GM18861 (cell line): Measurements from ENCODE around the gene ACTR1A.
"Not testable (repeated sequence)": the region's sequence is repeated elsewhere in the genome, so short reads cannot be mapped to it uniquely, and the experiment has no call there.

ENCODE experiments used
- ATAC-seq: cut with Tn5 transposase; IDR thresholded peaks from one replicate; pipeline ENCODE4 v1.9.1; 2021; ENCODE audit not compliant: unreplicated experiment

Gene ACTR1A

DNA sequence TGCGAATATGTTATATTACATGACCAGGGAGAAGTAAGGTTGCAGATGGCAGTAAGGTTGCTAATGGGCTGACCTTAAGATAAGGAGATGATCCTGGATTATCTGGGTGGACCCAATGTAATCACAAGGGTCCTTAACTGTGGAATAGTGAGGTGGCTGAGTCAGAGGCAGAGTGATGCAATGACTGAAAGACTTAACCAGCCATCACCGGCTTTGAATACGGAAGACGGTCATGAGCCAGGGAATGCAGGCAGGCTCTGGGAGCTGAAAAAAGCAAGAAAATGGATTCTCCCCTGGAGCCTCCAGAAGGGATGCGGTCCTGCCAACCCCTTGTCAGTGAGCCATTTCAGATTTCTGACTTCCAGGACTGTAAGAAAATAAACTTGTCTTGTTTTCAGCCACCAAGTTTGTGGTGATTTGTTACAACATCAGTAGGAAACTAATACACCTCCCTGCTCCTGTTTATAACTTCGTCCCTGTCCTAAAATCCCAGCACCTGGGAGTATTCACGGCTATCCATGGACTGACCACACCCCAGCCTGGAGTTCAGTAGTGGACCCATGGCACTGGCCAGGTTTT is 46.5 kb downstream of the ACTR1A start:
- ATAC-seq: no peak

DNA sequence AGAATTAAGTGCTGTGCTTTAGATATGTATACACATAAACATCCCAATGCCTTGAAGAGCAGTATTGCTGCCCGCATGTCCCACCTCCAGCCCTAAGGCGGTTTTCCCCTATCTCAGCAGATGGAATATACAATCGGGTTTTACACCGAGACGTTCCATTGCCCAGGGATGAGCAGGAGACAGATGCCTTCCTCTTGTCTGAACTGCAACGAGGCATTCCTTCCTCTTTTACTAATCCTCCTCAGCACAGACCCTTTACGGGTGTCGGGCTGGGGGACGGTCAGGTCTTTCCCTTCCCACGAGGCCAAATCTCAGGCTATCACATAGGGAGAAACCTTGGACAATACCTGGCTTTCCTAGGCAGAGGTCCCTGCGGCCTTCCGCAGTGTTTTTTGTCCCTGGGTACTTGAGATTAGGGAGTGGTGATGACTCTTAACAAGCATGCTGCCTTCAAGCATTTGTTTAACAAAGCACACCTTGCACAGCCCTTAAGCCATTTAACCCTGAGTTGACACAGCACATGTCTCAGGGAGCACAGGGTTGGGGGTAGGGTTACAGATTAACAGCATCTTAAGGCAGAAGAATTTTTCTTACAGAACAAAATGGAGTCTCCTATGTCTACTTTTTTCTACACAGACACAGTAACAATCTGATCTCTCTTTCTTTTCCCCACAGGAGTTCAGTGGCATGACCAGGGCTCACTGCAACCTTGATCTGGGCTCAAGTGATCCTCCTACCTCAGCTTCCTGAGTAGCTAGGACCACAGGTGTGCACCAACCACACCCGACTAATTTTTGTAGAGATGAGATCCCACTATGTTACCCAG is 47.6 kb downstream of the ACTR1A start:
- not testable (repeated sequence) for ATAC-seq

DNA sequence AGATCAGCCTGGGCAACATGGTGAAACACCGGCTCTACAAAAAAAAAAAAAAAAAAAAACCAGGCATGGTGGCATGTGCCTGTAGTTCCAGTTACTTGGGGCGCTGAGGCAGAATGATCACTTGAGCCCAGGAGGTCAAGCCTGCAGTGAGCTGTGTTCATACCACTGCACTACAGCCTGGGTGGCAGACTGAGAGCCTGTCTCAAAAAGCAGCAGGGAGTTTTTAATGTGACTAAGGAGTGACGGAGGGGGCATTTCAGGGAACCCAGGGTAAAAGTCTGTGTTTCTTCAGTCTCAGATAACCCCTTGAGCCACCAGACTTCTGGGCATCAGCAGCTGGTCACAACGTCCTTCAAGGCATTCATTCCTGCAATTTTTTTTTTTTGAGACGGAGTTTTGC is 49.0 kb downstream of the ACTR1A start:
- no peak for ATAC-seq

DNA sequence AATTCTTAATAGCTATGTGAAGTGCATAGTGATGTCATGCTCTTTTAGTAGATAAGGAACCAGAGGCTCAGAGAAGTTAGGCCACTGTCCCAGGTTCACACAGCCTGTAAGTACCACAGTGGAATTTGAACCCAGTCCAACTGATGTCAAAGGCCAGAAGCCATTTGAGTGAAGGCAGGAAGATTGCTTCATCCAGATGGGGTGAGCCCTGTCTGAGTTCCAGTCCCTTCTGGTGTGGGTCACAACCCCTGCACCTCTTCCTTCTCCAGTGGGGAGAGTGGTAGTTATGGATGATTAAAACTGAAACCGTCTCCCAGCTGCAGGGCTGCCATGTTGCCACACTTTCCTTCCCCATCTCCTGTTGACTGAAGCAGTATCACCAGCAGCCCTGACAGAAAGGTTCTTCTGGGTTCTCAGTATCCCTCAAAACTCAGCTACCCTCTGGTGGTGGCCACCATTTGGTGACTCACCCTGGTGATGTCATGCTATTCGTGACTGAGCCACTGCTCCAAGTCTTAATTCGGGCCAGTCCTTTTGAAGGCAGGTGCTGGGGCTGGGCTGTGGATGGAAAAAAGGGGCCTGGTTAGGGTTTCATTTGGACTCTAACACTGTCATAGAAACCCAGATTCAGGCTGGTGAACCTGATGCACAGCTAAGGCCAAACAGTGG is 49.7 kb downstream of the ACTR1A start:
- no peak for ATAC-seq

DNA sequence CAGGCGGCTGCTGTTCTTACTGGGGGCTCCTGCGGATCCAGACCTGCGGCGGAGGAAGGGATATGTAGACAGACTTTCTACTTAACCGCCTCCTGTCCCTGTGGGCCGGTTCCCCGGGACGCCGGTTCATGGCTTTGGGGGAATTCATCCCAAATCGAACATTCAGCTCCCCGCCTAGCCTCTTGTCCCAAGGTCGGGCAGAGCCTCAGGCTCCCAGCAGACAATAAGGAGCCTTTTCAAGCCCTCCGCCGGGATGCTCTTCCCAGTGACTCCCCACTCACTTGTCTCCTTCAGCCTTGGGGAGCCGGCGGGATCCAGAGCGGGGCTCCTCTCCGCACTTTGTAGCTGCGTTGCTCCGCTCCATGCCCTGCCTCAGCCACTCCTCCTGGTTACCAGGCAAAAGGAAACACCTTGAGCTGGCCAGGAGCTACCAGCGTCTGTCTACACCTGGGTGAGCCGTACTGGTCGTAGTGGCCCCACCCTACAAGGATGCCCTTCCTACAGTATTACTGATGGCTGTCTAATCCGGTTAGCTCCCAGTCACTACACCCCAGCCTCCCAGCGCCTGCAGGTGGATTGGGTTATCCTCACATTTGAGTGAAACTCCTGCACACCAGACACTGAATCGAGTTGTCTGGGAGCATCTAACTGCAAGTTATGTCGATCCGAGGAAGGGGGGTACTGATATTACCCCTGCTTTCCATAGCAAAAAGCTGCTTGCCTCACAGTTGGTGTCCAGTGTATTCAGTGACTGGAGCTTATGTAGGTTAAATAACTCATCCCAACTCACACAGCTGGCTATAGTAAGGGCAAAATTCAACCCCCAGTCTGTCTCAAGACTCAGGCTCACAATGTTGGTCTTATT is 51.2 kb downstream of the ACTR1A start, which contains the start of gene C10orf95:
TSS of gene C10orf95 (minus strand) at position 439 of the 865 bp plus-strand sequence. CDS start 450 bp downstream, outside the sequence.
- ATAC-seq: no peak

DNA sequence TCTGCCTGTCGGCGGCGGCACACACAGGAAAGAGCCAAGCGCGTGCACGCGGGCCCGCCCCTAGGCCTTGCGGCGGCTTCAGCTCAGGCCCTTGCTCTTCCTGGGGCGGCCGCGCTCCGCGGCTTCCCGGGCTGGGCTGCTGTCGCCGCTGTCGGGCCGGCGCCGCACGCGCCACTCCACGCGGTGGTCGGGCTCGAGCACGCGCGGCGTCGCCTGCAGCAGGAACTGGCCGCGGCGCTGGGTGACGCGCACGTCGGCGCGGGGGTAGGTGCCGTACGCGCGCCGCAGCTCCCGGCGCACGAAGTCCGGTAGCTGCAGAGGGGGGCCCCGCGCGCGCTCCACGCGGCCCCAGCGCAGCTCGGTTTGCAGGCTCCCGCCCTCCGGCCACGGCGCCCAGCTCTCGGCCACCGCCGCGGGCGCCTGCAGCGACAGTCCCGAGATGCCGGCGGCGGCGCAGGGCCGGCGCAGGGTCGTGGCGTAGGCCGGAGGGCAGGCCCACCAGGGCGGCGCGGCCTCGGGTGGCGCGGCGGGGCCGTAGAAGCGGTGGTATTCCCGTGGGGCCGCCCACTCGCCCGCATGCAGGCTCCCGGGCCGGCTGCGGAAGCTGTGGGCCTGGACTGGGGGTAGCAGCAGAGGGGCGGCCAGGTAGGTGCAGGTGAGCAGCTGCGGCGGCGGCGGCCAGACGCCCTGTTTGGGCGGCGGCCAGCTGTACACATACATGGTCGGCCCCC is 52.0 kb downstream of the ACTR1A start:
- ATAC-seq: peak; percentile 78

DNA sequence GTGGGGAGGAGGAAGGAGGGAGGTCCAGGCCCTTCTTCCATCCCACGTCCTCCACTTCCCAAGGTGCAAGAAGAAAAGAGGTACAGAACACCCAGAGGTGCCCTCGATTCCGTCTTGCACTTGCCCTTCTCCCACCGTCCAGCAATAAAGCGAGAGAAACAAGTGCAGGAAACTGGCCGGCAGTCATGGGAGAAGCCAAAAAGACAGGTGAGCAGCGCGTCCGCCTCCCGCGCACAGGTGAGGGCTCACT is 52.5 kb downstream of the ACTR1A start:
- ATAC-seq: no peak

DNA sequence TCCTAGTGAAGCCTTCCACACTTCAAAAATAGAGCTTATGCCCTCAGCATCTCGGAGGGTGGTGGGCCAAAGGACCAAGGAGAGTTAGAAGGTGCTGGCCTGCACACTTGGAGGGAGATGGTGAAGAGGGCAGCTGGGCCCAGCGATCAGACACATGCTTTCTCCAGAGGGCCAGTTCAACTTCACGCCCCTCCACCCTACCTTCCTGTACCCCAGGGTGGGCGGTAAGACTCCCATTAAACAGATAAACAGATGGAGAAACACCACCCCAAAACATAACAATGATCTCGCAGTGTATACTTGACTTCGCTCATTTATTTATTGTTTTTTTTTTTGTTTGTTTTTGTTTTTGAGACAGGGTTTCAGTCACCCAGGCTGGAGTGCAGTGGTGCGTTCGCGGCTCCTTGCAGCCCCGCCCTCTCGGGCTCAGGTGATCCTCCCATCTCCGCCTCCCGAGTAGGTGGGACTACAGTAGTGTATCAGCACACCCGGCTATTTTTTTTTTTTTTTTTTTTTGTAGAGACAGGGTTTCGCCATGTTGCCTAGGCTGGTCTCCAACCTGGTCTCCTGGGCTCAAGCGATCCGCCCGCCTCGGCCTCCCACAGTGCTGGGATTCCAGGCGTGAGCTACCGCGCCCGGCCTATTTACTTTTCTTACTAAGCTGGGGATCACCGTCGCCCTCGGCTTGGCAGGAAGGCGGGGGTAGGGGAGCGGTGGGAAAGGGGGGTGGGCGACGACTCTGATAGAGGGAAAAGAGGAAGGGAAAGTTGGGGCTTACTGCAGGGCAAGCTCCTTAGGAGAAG is 53.0 kb downstream of the ACTR1A start:
- no peak for ATAC-seq

DNA sequence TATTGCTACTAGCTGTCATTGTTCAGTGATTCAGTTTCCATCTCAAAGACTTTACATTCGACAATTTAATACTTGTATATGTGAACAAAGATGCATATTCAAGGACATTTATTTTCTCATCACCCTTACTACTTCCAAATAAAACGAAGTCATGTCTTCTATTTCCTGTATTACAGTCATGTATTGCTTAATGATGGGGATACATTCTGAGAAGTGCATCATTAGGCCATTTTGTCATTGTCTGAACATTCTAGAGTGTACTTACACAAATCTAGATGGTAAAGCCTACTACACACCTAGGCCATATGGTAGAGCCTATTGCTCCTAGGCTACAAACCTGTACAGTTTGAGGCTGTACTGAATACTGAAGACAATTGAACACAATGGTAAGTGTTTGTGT is 57.7 kb downstream of the ACTR1A start:
- no peak for ATAC-seq

DNA sequence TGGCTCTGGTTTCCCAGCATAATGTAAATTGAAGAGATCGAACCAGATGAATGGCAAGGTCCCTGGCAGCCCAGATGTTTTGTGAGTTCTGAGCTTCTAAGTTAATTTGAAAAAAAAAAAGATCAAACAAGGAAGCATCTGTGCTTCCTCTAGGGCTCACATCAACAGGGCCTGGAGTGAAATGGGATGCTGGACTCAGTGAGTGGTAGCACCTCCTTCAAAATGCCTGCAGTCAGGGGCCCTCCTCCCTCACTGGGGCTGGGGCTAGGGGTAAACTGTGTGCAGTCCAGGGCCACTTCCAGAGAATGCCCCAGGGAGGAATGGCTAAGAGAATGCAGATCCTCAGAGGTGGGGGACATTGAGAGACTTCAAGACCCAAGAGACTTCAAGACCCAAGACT is 64.1 kb downstream of the ACTR1A start:
- no peak for ATAC-seq

DNA sequence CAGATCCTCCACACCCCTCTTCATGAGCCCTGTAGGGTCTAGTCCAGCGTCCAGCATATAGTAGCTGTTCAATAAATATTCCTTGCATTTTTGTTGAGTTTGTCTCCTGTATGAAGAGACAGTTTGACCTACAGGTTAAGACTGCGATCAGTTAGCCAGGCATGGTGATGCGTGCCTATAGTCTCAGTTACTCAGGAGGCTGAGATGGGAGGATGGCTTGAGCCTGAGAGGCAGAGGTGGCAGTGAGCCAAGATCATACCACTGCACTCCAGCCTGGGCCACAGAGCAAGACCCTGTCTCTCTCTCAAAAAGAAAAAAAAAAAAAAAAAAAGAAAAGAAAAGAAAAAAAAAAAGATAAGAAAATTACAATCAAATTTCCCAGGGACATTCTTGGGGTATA is 65.0 kb downstream of the ACTR1A start:
- no peak for ATAC-seq

DNA sequence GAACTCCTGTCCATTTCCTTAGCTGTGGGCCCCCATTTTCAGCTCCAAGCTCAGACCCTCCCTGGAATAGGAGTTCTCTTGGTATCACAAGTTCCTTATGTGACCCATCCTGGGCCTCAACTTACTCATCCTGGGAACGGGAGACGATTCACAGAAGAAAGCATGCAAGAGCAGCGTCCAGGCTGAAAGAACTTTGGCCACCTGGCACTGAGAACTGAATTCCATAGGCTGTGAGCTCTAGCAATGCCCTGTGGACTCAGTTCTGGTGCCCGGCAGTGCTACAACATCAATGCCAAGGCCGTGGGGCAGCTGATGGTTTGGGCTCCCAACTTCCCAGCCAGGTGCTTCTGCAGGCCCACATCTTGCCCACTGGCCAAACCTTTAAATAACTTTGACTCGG is 66.2 kb downstream of the ACTR1A start:
- ATAC-seq: no peak

DNA sequence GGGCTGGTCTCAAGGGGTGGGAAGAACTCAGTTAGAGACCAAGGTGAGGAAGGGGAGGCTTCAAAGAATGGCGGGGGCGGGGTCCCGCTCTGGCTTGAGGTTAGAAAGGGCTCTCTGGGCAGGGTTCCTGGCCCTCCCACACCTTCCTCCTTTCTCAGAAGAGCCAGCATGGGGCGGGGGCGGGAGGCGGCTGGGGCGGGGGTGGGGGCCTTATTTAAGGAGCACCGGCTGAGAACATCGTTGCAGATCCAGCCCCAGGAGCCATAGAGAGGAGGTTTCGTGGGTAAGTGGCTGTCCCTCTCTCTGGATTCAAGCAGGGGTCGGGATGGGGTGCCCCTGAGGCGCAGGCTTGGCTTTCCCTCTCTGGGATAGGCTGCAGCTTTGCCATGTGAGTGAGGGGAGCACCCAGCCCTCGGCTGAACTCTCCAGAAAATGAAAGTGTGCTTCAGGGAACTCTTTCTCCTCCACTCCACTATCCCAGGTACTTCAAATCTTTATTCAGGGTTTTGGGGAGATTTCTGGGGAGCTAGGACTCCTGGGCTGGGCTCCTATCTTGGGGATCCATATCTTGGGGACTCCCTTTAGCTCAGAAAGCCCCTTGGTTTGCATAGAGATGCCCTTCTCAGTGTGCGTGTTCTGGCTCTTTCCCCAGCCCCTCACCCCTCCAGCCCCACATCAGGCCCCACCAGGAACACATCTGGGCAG is 66.8 kb downstream of the ACTR1A start:
- no peak for ATAC-seq

DNA sequence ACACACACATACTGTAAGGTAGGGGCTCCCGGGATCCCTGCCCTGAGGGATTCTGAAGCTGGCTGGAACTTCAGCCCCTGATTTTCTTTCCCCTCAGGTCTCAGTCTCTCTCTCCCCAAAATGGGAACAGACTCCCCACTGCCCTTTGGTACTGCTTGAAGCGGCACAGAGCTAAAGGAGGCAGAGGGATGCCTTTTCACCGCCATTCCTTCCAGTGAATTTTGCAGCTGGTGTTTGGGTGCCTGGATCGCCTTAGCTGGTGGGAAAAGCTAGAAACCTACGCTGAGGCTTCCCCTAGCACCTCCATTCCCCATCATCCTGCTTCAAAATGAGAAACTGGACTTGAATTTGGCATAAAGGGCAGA is 67.4 kb downstream of the ACTR1A start:
- ATAC-seq: no peak

DNA sequence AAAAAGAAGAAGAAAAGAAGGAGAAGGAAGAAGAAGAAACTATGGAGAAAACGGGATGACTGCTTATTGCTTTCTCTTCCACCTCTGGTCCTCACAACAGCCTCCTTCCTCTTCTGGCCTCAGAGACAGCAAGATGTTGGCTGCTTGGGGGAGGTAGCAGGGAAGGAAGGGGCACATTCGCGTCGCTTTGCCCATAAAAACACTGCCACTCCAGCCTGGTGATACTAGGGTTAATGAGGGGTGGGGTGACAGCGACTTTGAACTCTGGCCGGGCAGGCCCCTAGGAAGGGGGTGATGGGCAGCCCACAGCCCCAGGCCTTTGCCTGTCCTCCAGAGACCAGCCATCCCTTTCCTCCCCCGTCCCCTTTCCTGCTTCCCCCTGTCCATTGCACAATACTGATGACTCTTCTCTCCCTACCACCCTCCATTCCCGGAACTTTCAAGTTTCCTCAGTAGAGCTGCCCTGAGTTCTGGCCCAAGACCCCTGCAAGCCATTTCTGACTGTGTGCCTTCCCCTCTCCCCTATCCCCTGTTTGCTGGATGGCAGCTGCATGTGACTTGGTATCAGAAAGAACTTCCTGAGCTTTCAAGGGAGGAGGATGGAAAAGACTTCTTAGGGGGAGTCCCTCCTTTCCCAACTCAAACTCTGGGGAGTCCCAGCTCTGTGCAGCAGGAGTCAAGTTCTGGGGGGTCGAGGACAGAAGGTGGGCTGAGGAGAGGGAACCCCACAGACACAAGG is 67.9 kb downstream of the ACTR1A start:
- ATAC-seq: no peak

DNA sequence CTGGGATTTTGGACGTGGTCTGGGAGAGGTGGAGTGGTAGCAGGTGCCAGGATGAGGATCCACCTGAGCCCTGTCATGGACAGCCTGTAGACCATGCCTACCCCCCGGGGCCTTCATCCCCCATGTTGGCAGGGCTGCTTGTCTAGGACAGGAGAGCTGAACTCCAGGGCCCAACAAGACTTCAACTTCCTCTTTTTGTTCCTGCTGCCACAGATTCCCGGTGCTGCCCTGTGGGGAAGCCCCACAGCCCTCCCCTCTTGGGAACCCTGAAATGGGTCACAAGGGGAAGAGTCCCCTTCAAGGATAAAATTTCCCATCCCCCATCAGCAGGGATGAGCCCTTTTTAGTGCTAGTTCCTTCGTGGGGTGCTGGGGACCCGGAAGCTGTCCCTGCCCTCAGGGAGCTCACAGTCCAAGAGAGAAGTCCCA is 68.9 kb downstream of the ACTR1A start:
- no peak for ATAC-seq

DNA sequence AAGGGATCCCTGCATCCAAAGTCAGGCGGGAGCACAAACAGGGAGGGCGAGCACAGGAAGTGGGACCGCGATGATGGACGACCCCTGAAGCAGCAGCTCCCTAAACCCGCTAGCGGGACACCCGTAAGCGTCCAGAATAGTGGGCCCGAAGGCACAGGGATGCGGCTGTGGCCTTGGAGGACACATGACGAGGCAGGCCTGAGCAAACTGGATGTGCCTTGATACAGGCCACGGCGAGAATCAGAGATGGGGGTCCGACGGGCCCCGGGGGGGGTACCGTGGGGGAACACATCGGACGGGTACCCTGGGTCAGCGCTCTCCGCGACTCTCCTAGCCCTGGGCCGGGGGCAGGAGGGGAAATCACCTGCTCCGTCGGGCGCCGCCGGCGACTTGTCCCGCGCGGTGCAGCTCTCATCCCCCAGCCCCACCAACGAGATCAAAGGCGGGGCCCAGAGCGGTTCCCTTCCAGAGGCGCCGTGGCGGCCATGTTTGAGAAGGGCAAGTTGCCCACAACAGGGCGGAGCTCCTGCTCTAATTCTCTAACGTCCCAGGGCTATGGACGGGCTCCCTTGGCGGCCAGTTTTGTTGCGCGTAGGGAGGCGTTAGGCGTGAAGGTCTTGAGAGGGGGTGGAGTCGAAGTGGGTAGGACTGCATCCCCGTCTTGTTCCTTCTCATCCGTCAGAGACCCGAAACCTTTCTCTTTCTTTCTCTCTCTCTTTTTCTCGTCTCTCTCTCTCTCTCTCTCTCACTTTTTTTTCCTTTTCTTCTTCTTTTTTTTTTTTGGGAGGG is 70.2 kb downstream of the ACTR1A start, which contains the start of gene CUEDC2:
TSS of gene CUEDC2 (minus strand) at position 413 of the 789 bp plus-strand sequence. CDS start 7,386 bp downstream, outside the sequence.
- peak; percentile 78 for ATAC-seq
